Endothelial cell of umbilical vein (primary cell): Measurements from ENCODE around the gene CHRNE.

ENCODE experiments used
- CTCF ChIP-seq, 2 donors: IDR thresholded peaks; 1 replicate in 1 of 2; 2 replicates in 1 of 2; pipeline ENCODE4 v1.5.1; 2011; ENCODE audit warnings: low read length in 2 of 2, mild to moderate bottlenecking in 2 of 2, moderate library complexity in 2 of 2, control low read depth in 1 of 2, inconsistent platforms in 1 of 2, low read depth in 1 of 2; ENCODE audit not compliant: insufficient read depth in 1 of 2; ENCODE audit errors: extremely low read depth in 1 of 2
- EZH2 ChIP-seq: IDR thresholded peaks from 2 replicates; pipeline ENCODE4 v1.6.1; 2012; ENCODE audit warnings: borderline replicate concordance, low read depth, mild to moderate bottlenecking, moderate library complexity, low read length, inconsistent platforms; ENCODE audit not compliant: severe bottlenecking
- FOS ChIP-seq: IDR thresholded peaks from 2 replicates; pipeline ENCODE4 v1.6.1; 2011; ENCODE audit warnings: mild to moderate bottlenecking, low read length, moderate library complexity, borderline replicate concordance; ENCODE audit not compliant: insufficient read depth
- GATA2 ChIP-seq: IDR thresholded peaks from 2 replicates; pipeline ENCODE4 v1.7.0; 2011; ENCODE audit warnings: low read depth, mild to moderate bottlenecking, moderate library complexity, mixed read lengths, low read length; ENCODE audit not compliant: insufficient read length, insufficient read depth
- JUN ChIP-seq: IDR thresholded peaks from 2 replicates; pipeline ENCODE4 v1.6.1; 2011; ENCODE audit warnings: borderline replicate concordance, low read depth; ENCODE audit not compliant: insufficient read length, insufficient read depth
- MAX ChIP-seq: IDR thresholded peaks from 2 replicates; pipeline ENCODE4 v1.6.1; 2011; ENCODE audit not compliant: insufficient read depth, insufficient read length
- MYC ChIP-seq: IDR thresholded peaks from one replicate; pipeline ENCODE4 v1.6.1; 2011; ENCODE audit warnings: mild to moderate bottlenecking, low read depth, low read length
- POLR2A ChIP-seq: IDR thresholded peaks from 2 replicates; pipeline ENCODE4 v1.6.1; 2012; ENCODE audit warnings: low read depth, mild to moderate bottlenecking, control low read depth, low read length
- POLR2AphosphoS5 ChIP-seq: IDR thresholded peaks from 2 replicates; pipeline ENCODE4 v1.6.1; 2012; ENCODE audit warnings: low read depth, mild to moderate bottlenecking, control low read depth, low read length, moderate library complexity; ENCODE audit not compliant: insufficient read depth

GRCh38 chr17:4854111-4854681 is 48.7 kb downstream of the CHRNE start:
- TF ChIP-seq CTCF (IDR thresholded peaks at IDR 0.05; ENCODE audit: extremely low read depth in 1 of 2, insufficient read depth in 1 of 2, low read depth in 1 of 2, low read length in 2 of 2) (no peak), POLR2A (no peak), POLR2AphosphoS5 (no peak), EZH2 (no peak), JUN (no peak), GATA2 (no peak), MAX (no peak), FOS (no peak), MYC (no peak)
